Measurements from ENCODE around the gene ASTN1.

Gene ASTN1

GRCh38 chr1:177106196-177106595, 58.3 kb downstream of the ASTN1 start:
- in situ Hi-C loops (cut with HindIII; ENCODE audit: low sequenced_read_pairs): no loop called here
- TF ChIP-seq, protein P1, sequence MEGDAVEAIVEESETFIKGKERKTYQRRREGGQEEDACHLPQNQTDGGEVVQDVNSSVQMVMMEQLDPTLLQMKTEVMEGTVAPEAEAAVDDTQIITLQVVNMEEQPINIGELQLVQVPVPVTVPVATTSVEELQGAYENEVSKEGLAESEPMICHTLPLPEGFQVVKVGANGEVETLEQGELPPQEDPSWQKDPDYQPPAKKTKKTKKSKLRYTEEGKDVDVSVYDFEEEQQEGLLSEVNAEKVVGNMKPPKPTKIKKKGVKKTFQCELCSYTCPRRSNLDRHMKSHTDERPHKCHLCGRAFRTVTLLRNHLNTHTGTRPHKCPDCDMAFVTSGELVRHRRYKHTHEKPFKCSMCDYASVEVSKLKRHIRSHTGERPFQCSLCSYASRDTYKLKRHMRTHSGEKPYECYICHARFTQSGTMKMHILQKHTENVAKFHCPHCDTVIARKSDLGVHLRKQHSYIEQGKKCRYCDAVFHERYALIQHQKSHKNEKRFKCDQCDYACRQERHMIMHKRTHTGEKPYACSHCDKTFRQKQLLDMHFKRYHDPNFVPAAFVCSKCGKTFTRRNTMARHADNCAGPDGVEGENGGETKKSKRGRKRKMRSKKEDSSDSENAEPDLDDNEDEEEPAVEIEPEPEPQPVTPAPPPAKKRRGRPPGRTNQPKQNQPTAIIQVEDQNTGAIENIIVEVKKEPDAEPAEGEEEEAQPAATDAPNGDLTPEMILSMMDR (IDR thresholded peaks at IDR 0.05; ENCODE audit: low read depth, low read length): no peak
- no peak for DNase-seq (ENCODE audit: low read depth, low spot score)
- H3K4me3 ChIP-seq (ENCODE audit: low read depth, low read length): no peak overlapping the region

- TF ChIP-seq, protein P1 (IDR thresholded peaks at IDR 0.05; ENCODE audit: low read depth, low read length): no peak
Measured at GRCh38 chr1:177103005-177103852, 61.3 kb downstream of the ASTN1 start.

GRCh38 chr1:177092001-177092400, 72.5 kb downstream of the ASTN1 start:
- DNase-seq (ENCODE audit: low read depth, low spot score): no peak
- TF ChIP-seq, protein P1 (IDR thresholded peaks at IDR 0.05; ENCODE audit: low read depth, low read length): no peak
- in situ Hi-C loops (cut with HindIII; ENCODE audit: low sequenced_read_pairs): no loop called here
- no peak overlapping the region for H3K4me3 ChIP-seq (ENCODE audit: low read depth, low read length)

More at GRCh38 chr1:177103005-177103852, 61.3 kb downstream of the ASTN1 start:
- no peak for DNase-seq (ENCODE audit: low read depth, low spot score)
- in situ Hi-C loops (cut with HindIII; ENCODE audit: low sequenced_read_pairs): no loop called here
- no peak overlapping the region for H3K4me3 ChIP-seq (ENCODE audit: low read depth, low read length)

DNA sequence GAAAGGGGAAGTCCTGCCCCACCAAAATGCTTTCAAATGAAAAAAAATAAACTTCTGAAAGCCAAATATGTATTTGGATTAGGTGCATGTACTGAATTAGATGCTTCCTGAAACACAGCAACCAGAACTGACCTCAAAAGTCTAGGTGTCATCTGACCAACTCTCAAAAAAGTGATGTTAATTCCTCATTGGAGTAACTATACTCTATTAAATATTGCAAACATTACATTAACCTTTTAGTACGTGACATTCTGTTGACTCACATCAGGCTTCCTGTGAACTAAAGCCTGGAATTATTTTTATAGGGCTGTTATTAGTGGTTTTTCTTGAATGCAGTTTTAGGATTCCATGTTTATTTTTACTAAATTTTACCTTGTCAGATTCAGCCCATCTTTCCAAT, 73.5 kb downstream of the ASTN1 start:
- no peak overlapping the region for H3K4me3 ChIP-seq (ENCODE audit: low read depth, low read length)
- TF ChIP-seq, protein P1 (IDR thresholded peaks at IDR 0.05; ENCODE audit: low read depth, low read length): no peak
- in situ Hi-C loops (cut with HindIII; ENCODE audit: low sequenced_read_pairs): no loop called here
- peak; percentile 15 for DNase-seq (ENCODE audit: low read depth, low spot score)

DNA sequence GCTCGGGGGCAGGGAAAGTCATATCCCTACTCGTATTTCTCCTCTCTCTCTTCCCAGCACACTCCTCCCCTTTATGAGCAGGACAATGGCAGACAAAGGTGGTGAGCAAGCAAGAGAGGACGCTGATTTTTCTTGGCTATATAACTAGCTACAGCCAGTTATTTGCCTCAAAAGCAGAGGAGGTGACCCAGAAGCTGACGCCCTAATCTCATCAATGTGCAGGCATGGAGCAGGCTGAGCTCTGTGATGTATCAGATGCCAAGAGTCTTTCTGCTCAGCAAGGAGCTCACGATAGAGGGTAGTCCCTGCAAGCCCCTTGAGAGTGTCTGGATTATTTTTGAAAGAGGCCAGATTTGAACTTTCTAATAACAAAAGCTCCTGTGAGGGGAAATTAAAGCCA, 75.5 kb downstream of the ASTN1 start:
- in situ Hi-C loops (cut with HindIII; ENCODE audit: low sequenced_read_pairs): no loop called here
- H3K4me3 ChIP-seq (ENCODE audit: low read depth, low read length): no peak overlapping the region
- TF ChIP-seq, protein P1 (IDR thresholded peaks at IDR 0.05; ENCODE audit: low read depth, low read length): no peak

GRCh38 chr1:177082855-177083693, 81.4 kb downstream of the ASTN1 start:
- peak; percentile 43 for DNase-seq (ENCODE audit: low read depth, low spot score)
- no peak overlapping the region for H3K4me3 ChIP-seq (ENCODE audit: low read depth, low read length)

More for the DNA sequence above, 75.5 kb downstream of the ASTN1 start:
- DNase-seq (ENCODE audit: low read depth, low spot score): no peak

More at GRCh38 chr1:177082855-177083693, 81.4 kb downstream of the ASTN1 start:
- TF ChIP-seq, protein P1 (IDR thresholded peaks at IDR 0.05; ENCODE audit: low read depth, low read length): no peak
- in situ Hi-C loops (cut with HindIII; ENCODE audit: low sequenced_read_pairs): no loop called here

All from astrocyte of the spinal cord (primary cell).